GM12891 (cell line): ENCODE results near the gene HOXA11.

Source experiments
- PAX5 ChIP-seq: IDR thresholded peaks from 2 replicates; pipeline ENCODE4 v1.6.1; 2011; ENCODE audit warnings: low read length, moderate library complexity, mild to moderate bottlenecking; ENCODE audit not compliant: insufficient read depth, severe bottlenecking
- POLR2A ChIP-seq: IDR thresholded peaks from 2 replicates; pipeline ENCODE4 v1.6.1; 2011; ENCODE audit warnings: low read depth, low read length, control low read depth
- POLR2AphosphoS5 ChIP-seq: IDR thresholded peaks from 2 replicates; pipeline ENCODE4 v1.6.1; 2011; ENCODE audit warnings: low read depth, low read length, control low read depth
- SPI1 ChIP-seq: IDR thresholded peaks from 2 replicates; pipeline ENCODE4 v1.6.1; 2011; ENCODE audit warnings: low read depth, low read length, control low read depth
- TAF1 ChIP-seq: IDR thresholded peaks from 2 replicates; pipeline ENCODE4 v1.6.1; 2011; ENCODE audit warnings: low read depth, low read length, control low read depth

GRCh38 chr7:27145914-27146412, 39.1 kb downstream of the HOXA11 start:
- TF ChIP-seq POLR2AphosphoS5 (no peak), POLR2A (no peak), TAF1 (no peak), SPI1 (no peak), PAX5 (no peak)
